Ascending aorta (tissue), 2 donors: ENCODE measurements around the gene GUCY2C. TPM values are rescaled to one million over a fixed set of nuclear protein-coding genes. Genes with fewer than 3 reads are reported as not detected.
"Not testable (repeated sequence)": the region's sequence is repeated elsewhere in the genome, so short reads cannot be mapped to it uniquely, and the experiment has no call there.

Experiments used
- DNase-seq, 2 donors: peaks; one replicate each; pipeline ENCODE4 v3.0.0-alpha.2; 2019; ENCODE audit warnings: low spot score in 2 of 2
- H3K27ac ChIP-seq, 2 donors: fragments of 200-600 bp; sonication (generic); one replicate each; pipeline ENCODE4 v1.5.1; 2016 to 2017; ENCODE audit warnings: mild to moderate bottlenecking in 1 of 2
- H3K27me3 ChIP-seq: fragments of 200-600 bp; sonication (generic); one replicate; pipeline ENCODE4 v1.5.1; 2017
- H3K36me3 ChIP-seq, 2 donors: fragments of 200-600 bp; sonication (generic); one replicate each; pipeline ENCODE4 v1.5.1; 2016
- H3K4me1 ChIP-seq, 2 donors: fragments of 200-600 bp; sonication (generic); one replicate each; pipeline ENCODE4 v1.5.1; 2016 to 2017; ENCODE audit warnings: mild to moderate bottlenecking in 1 of 2
- H3K4me3 ChIP-seq, 2 donors: fragments of 200-600 bp; sonication (generic); one replicate each; pipeline ENCODE4 v1.5.1; 2016 to 2017; ENCODE audit warnings: mild to moderate bottlenecking in 1 of 2
- H3K9me3 ChIP-seq, 2 donors: fragments of 200-600 bp; sonication (generic); one replicate each; pipeline ENCODE4 v1.5.1; 2016
- CTCF ChIP-seq, 3 experiments: fragments of 200-600 bp in 2 of 3; fragments of 450-650 bp in 1 of 3; sonication (generic) in 2 of 3; IDR thresholded peaks; one replicate each; pipeline ENCODE4 v1.5.1; 2016 to 2019; ENCODE audit warnings: antibody characterized with exemption in 3 of 3, mild to moderate bottlenecking in 1 of 3, moderate library complexity in 1 of 3
- intact Hi-C: fragments of 100-400 bp; cut with DNase I; formaldehyde crosslinking; loops from one replicate; pipeline ENCODE4 v1.15.1; 2023
- total RNA-seq: library from RNA; depleted of rRNA; stranded (reverse); fragments of >200 nt; gene quantifications from one replicate; pipeline ENCODE4 v1.1.0, GENCODE V29; 2016

Gene GUCY2C
- total RNA-seq, 1 donor from 2014 or later = not detected

GRCh38 chr12:14694970-14695369, 1.4 kb downstream of the GUCY2C start:
- Histone ChIP-seq H3K36me3 (no peaks in the 10 kb centered on the region), H3K9me3 (no peaks in the 10 kb centered on the region), H3K27ac (no peak overlapping the region), H3K4me3 (no peak overlapping the region), H3K4me1 (no peaks in the 10 kb centered on the region), H3K27me3 (no peaks in the 10 kb centered on the region)
- intact Hi-C loops = no loop called here
- no peak for DNase-seq
- TF ChIP-seq CTCF (IDR thresholded peaks at IDR 0.05) = no peak

- H3K4me1 ChIP-seq = no peaks in the 10 kb centered on the region
- DNase-seq = no peak
- no peak overlapping the region for H3K4me3 ChIP-seq
- H3K27me3 ChIP-seq = no peaks in the 10 kb centered on the region
- no peak overlapping the region for H3K27ac ChIP-seq
- no peak for TF ChIP-seq CTCF (IDR thresholded peaks at IDR 0.05)
- no peaks in the 10 kb centered on the region for H3K36me3 ChIP-seq
- H3K9me3 ChIP-seq = no peaks in the 10 kb centered on the region
- intact Hi-C loops = no loop called here
Measured at GRCh38 chr12:14694145-14694714, 2.2 kb downstream of the GUCY2C start.

GRCh38 chr12:14693116-14693515, 3.3 kb downstream of the GUCY2C start:
- DNase-seq = no peak
- H3K36me3 ChIP-seq = no peaks in the 10 kb centered on the region
- no peaks in the 10 kb centered on the region for H3K4me1 ChIP-seq
- H3K9me3 ChIP-seq = no peaks in the 10 kb centered on the region
- H3K4me3 ChIP-seq = no peak overlapping the region
- intact Hi-C loops = no loop called here
- H3K27ac ChIP-seq = no peak overlapping the region
- no peaks in the 10 kb centered on the region for H3K27me3 ChIP-seq
- TF ChIP-seq CTCF (IDR thresholded peaks at IDR 0.05) = no peak

- intact Hi-C loops = no loop called here
- Histone ChIP-seq H3K27ac (no peak overlapping the region), H3K4me3 (no peak overlapping the region), H3K4me1 (no peaks in the 10 kb centered on the region), H3K9me3 (no peaks in the 10 kb centered on the region), H3K36me3 (no peaks in the 10 kb centered on the region), H3K27me3 (no peaks in the 10 kb centered on the region)
- peak; percentile 34 to 76 for DNase-seq
- TF ChIP-seq CTCF (IDR thresholded peaks at IDR 0.05) = no peak
Measured at GRCh38 chr12:14691560-14691959, 4.8 kb downstream of the GUCY2C start.

- no peaks in the 10 kb centered on the region for H3K9me3 ChIP-seq
- no peak overlapping the region for H3K4me3 ChIP-seq
- H3K27me3 ChIP-seq = no peaks in the 10 kb centered on the region
- TF ChIP-seq CTCF (IDR thresholded peaks at IDR 0.05) = no peak
- H3K4me1 ChIP-seq = no peaks in the 10 kb centered on the region
- H3K36me3 ChIP-seq = no peaks in the 10 kb centered on the region
- H3K27ac ChIP-seq = no peak overlapping the region
- DNase-seq = no peak
- intact Hi-C loops = no loop called here
Measured at GRCh38 chr12:14689996-14690395, 6.4 kb downstream of the GUCY2C start.

- intact Hi-C loops = no loop called here
Measured at GRCh38 chr12:14689144-14689543, 7.3 kb downstream of the GUCY2C start.

GRCh38 chr12:14682231-14682630, 14.2 kb downstream of the GUCY2C start:
- DNase-seq, H3K36me3 ChIP-seq, intact Hi-C loops, H3K4me1 ChIP-seq, H3K27ac ChIP-seq, H3K27me3 ChIP-seq, H3K9me3 ChIP-seq, H3K4me3 ChIP-seq: not testable (repeated sequence)

More at GRCh38 chr12:14689144-14689543, 7.3 kb downstream of the GUCY2C start:
- no peak for TF ChIP-seq CTCF (IDR thresholded peaks at IDR 0.05)
- H3K27ac ChIP-seq = no peak overlapping the region
- H3K4me3 ChIP-seq = no peak overlapping the region
- DNase-seq = no peak
- no peaks in the 10 kb centered on the region for H3K4me1 ChIP-seq
- no peaks in the 10 kb centered on the region for H3K27me3 ChIP-seq
- no peaks in the 10 kb centered on the region for H3K36me3 ChIP-seq
- H3K9me3 ChIP-seq = no peaks in the 10 kb centered on the region
